GM19043 (cell line): ENCODE measurements around the gene UGT1A9.

ENCODE experiments used
- ATAC-seq: cut with Tn5 transposase; IDR thresholded peaks from one replicate; pipeline ENCODE4 v1.9.1; 2021; ENCODE audit warnings: low read depth; ENCODE audit not compliant: unreplicated experiment

UGT1A9 gene

GRCh38 chr2:233754872-233755611, 83.3 kb downstream of the UGT1A9 start:
- no peak for ATAC-seq

DNA sequence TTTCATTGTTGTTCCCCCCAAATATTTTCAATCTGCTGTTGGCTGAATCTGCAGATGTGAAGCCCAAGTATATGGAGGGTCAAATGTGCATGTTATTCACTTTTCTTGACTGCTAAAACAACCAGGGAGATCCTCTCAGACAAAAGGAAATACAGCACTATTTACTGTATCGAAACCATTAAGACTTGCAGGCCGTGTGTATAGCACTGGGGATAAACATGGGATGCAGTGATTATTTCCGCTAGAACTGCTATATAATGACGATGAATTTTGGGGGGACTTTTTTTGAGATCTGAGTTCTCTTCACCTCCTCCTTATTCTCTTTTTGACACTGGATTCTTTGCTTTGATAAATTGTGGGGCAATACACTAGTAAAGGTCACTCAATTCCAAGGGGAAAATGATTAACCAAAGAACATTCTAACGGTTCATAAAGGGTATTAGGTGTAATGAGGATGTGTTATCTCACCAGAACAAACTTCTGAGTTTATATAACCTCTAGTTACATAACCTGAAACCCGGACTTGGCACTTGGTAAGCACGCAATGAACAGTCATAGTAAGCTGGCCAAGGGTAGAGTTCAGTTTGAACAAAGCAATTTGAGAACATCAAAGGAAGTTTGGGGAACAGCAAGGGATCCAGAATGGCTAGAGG, 84.9 kb downstream of the UGT1A9 start:
- ATAC-seq: no peak

DNA sequence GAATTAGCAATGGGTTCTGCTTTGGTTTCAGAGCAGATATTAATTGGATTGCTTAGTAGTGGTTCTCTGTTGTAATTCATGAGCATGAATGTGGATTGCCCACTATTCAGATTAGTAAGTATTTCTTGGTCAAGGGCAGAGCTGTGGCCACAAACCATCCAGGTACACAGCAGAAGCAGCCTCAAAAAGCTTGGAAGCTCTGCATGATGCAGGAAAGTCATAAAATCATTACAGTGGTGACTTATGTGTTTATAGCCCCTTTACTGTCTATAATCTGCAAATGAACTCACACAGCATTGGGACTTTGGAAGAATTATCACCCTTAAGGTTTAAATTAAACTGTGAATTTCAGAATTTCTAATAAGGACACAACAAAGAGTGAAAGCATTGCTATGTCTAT, 86.4 kb downstream of the UGT1A9 start:
- no peak for ATAC-seq

DNA sequence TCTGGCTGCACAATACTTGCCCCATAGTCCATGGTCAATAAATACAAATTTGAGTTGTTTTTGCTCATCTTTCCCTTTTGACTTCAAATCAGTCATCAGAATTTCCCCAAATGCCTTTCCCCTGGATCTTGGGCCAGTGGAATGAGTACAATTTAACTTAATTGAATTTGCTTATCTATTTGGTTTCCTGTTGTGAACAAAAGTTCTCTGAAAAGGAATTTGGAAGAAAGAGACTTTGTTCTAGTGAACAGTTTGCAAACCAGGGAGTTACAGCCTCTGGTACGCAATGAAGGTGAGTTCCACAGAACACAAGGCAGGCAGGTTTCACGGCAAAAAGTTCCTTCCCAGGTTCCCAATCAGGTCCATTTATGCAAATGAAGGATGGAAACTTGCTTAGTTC, 87.2 kb downstream of the UGT1A9 start:
- no peak for ATAC-seq

DNA sequence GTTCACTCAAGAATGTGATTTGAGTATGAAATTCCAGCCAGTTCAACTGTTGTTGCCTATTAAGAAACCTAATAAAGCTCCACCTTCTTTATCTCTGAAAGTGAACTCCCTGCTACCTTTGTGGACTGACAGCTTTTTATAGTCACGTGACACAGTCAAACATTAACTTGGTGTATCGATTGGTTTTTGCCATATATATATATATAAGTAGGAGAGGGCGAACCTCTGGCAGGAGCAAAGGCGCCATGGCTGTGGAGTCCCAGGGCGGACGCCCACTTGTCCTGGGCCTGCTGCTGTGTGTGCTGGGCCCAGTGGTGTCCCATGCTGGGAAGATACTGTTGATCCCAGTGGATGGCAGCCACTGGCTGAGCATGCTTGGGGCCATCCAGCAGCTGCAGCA, 88.3 kb downstream of the UGT1A9 start, which contains the start of gene UGT1A1:
Gene UGT1A1 (plus strand): TSS at position 228 of the 400 bp plus-strand sequence. CDS start 18 bp downstream, at position 246.
- no peak for ATAC-seq

DNA sequence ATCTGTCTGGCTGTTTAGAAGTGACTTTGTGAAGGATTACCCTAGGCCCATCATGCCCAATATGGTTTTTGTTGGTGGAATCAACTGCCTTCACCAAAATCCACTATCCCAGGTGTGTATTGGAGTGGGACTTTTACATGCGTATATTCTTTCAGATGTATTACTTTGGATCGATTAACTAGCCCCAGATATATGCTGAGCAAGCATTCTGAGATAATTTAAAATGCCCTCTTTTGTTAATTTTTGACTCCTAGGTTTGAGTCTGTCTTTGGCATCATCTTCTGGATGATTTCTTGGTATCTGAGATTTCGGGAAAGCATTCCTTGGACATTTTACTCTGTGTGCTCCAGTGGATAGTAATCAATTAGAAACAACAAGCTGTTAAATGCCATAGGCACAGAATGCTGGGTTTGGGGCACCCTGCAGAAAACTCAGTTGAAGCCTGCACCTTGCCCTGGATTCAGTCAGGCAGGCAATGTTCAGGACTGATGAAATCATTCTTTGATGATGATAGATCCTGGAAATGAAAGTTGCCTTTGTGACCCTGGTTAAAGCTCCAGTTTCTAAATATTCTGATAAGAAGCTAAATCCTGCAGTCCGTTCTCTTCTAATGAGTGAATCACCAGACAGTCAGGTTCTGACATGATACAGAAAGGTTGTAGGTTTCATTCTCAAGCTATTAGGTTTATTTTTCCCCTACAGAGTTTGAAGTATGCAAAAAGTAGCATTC, 89.5 kb downstream of the UGT1A9 start:
- no peak for ATAC-seq

DNA sequence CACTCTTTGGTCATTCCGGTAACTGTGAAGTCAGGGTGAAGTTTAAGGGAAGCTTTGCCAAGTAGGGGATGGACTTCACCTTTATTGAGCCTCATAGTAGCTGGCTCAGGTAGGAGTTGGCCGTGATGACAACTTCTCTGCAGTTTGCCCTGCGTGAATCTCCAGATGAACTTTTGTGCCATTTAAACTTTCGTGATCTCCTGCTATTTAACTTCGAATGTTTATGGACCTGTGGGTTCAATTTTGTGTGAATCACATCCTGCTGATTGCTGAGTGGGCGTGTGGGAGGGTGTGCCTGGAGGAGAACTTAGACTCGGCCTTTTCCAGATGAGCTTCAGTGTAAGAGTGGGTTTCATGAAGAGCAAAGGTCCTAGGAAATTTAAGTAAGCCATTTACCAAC, 92.6 kb downstream of the UGT1A9 start:
- no peak for ATAC-seq

- no peak for ATAC-seq
These were observed 93.1 kb downstream of the UGT1A9 start for GRCh38 chr2:233764761-233765160.

GRCh38 chr2:233766416-233766815, 94.7 kb downstream of the UGT1A9 start:
- no peak for ATAC-seq

GRCh38 chr2:233768076-233768475, 96.4 kb downstream of the UGT1A9 start:
- ATAC-seq: no peak

DNA sequence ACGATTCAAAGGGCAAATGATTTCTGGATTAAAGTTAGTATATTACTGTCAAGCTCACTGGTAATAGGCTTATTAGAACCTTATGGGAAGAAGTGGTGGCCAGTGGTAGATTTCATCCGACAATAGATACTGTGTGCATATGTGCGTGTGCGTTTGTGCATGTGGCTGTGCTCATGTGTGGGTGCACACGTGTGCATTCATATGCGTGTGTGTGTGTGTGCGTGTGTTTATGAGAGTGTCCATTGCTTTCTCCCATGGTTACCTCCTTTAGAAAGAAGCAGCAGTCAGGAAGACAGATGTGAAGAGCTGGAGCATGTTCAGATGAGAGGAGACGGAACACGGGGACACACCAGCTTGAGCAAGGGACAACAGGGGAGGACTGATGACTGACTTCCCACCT, 97.6 kb downstream of the UGT1A9 start:
- no peak for ATAC-seq

GRCh38 chr2:233772153-233772552, 100.5 kb downstream of the UGT1A9 start:
- no peak for ATAC-seq

DNA sequence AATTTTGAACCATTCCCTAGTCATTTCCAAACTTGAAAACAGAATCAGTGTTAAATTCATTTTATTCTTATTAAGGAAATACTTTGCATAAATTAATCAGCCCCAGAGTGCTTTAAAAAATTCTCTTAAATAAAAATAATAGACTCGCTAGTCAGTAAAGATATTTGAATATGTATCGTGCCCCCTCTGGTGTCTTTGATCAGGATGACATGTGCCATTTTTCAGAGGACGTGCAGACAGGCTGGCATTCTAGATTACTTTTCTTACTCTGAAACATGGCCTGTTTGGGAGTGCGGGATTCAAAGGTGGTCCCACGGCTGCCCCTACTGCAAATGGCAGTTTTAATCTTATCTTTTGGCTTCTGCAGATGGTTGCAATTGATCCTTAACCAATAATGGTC, 100.9 kb downstream of the UGT1A9 start:
- no peak for ATAC-seq

- no peak for ATAC-seq
These were observed 102.2 kb downstream of the UGT1A9 start for GRCh38 chr2:233773854-233774253.

DNA sequence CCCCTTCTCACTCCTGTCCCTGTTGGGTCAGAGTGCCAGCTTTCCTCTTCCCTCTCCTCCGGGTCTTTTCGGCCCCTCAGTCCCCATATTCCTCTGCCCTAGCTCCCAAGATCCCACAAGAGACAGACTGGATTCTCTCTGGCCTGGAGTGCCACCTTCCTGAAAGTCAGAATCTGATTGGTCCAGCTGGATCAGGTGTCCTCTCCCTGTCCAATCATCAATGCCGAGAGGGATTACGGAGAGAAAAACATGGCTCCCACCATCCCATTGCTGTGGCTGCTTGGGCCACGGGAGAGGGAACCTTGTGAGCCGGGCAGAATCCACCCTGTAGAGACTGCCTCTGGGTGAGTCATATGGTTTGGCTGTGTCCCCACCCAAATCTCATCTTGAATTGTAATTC, 103.7 kb downstream of the UGT1A9 start:
- ATAC-seq: no peak

DNA sequence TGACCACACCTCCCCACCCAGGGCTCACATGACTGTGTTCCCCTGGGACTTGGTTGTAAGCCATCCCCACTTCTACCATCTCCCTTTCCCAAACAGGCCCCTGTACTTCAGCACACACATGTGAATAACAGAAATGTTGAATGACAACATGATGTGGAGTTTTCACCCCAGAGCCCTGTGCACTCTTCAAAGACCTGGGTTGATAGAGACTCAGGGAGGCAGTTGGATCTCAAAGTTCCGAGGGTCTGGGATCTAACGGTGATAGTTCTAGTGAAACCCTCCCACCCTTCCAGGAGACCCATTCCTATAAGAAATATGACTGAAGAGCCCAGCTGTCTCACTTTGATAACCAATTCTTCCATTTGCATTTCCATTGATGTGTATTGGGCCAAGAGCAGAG, 106.3 kb downstream of the UGT1A9 start, which contains the start of gene MROH2A:
Gene MROH2A (plus strand): TSS at position 301 of the 400 bp plus-strand sequence. CDS start 1,029 bp downstream, outside the sequence.
- no peak for ATAC-seq

- no peak for ATAC-seq
These were observed 108.0 kb downstream of the UGT1A9 start for GRCh38 chr2:233779722-233780121.

GRCh38 chr2:233780771-233781170, 109.1 kb downstream of the UGT1A9 start:
- ATAC-seq: no peak

DNA sequence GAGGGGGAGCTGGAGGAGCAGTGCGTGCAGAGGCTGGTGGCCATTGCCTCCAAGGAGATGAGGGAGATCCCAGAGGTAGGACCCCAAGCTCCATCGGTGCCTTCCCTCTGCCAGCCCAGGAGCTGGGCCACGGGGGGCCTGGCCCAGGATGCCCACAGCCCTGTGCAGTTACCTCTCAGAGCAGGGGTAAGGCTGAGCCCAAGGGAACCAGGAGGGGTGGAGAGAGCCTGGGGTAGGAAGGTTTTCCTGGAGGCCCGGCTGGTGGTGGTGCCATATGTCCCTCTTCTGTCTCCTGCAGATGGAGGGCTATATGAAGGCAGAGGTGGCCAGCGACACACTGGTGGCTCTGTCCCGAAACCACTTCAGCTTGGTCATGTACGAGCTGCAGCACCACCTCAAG, 117.9 kb downstream of the UGT1A9 start:
- ATAC-seq: no peak

DNA sequence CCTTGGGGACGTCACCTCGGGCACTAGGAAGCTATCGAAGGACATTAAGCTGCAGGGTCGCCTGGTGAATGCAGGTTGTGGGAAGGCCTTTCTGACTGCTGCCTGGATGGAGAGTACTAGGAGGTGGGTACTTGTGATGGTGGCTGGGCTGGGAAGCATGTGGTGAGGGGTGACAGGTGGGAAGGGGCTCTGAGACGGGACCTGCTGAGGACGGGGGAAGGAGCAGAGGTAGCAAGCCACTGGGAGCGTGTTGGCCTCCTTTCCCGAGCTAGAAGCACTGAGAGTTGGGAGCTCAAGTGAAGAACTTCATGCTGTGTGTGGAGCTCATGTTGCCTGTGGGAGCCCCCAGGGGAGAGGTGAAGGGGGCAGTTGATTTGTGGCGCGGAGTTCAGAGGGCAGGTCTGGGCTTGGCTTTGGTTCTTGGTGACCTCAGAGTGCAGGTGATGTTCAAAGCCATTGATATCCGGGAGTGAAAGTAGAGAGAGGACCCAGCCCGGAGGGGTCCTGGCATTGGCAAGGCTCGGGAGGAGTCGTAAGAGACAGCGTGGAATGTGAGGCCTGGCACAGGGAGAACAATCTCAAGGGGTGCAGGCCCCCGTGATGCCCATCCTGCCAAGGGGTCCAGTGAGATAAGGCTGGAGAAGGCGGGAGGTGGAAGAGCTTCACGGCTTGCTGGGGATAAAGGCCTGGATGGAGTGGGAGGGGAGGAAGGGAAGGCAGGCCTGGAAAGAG, 119.6 kb downstream of the UGT1A9 start:
- no peak for ATAC-seq

- ATAC-seq: no peak
These were observed 120.2 kb downstream of the UGT1A9 start for GRCh38 chr2:233791883-233792329.
